Cardiac muscle cell (in vitro differentiated cells and primary cell): ENCODE results near the gene RESF1. TPM values are rescaled to one million over a fixed set of nuclear protein-coding genes. Genes with fewer than 3 reads are reported as not detected.

ENCODE experiments used
- DNase-seq, 2 donors: peaks; one replicate each; pipeline versions ENCODE4 v3.0.0 to v3.0.0-alpha.2; 2010 to 2017; ENCODE audit warnings: low read depth in 1 of 2, low spot score in 1 of 2
- H3K27ac ChIP-seq: fragments of 200-600 bp; sonication (generic); 2 replicates; pipeline ENCODE4 v1.5.1; 2016
- H3K27me3 ChIP-seq: fragments of 200-600 bp; sonication (generic); 2 replicates; pipeline ENCODE4 v1.6.0; 2016; ENCODE audit warnings: control low read depth
- H3K36me3 ChIP-seq: fragments of 200-600 bp; sonication (generic); 2 replicates; pipeline ENCODE4 v1.5.1; 2016; ENCODE audit warnings: control low read depth
- H3K4me1 ChIP-seq: fragments of 200-600 bp; sonication (generic); 2 replicates; pipeline ENCODE4 v1.8.1; 2017; ENCODE audit warnings: low read depth, mild to moderate bottlenecking, mixed run types
- H3K4me3 ChIP-seq: fragments of 200-600 bp; sonication (generic); 2 replicates; pipeline ENCODE4 v1.5.1; 2016; ENCODE audit warnings: mild to moderate bottlenecking
- H3K9me3 ChIP-seq: fragments of 200-600 bp; sonication (generic); 2 replicates; pipeline ENCODE4 v1.5.1; 2017; ENCODE audit warnings: low read depth, mild to moderate bottlenecking, control low read depth
- CTCF ChIP-seq: IDR thresholded peaks from 2 replicates; pipeline ENCODE4 v1.5.1; 2012; ENCODE audit warnings: low read depth, mild to moderate bottlenecking, low read length
- polyA plus RNA-seq: library from polyadenylated mRNA; unstranded; fragments of >200 nt; fragmentation: Nextera tagmentation; extraction: Ambion mirVana; gene quantifications from 2 replicates; pipeline ENCODE4 v1.2.1, GENCODE V29; 2016
- total RNA-seq: library from RNA; depleted of rRNA; stranded (reverse); fragments of >200 nt; gene quantifications from 2 replicates; pipeline ENCODE4 v1.2.3, GENCODE V29; 2016

RESF1 gene
- total and polyA plus RNA-seq, 2 experiments from 2014 or later, result 15.7 to 39.6 TPM

DNA sequence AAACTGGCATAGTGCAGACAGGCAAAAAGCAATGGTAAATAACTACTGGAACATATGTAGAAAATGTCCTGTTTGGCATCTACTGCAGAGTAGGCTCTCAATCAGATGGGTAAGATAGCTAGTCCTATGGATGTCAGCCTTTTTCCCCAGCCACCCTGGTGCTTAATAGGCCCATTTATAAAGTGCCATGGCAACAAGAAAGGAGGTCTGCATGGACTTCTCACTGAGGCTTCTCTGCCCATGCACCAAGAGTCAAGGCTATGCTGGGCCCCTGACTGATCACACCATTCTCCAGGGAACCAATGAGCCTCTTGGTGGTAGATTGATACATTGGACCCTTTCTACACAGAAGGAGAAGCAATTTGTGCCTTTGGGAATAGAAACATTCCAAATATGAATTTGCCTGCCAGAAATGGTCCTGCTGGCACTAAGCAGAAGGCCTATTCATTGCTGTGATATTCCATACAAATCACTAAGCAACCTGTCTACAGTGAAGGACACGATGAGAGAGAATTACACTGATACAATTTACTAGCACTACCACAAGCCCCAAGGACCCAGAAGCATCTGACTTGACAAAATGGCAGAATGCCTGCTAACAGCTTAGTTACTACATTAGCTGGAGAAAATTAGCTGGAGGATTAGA is 43.8 kb downstream of the RESF1 start:
- peaks cover 9% of the 10 kb centered on the region for H3K4me1 ChIP-seq
- H3K27ac ChIP-seq, result peak overlapping the region; percentile 26
- H3K27me3 ChIP-seq, result no peaks in the 10 kb centered on the region
- peak in 1 of 2 donors; percentile 61 for DNase-seq
- no peak for TF ChIP-seq CTCF
- H3K4me3 ChIP-seq, result no peak overlapping the region
- H3K9me3 ChIP-seq, result no peaks in the 10 kb centered on the region
- peaks cover 5% of the 10 kb centered on the region for H3K36me3 ChIP-seq

GRCh38 chr12:32003654-32004053 is 44.4 kb downstream of the RESF1 start:
- Histone ChIP-seq H3K27me3 (no peaks in the 10 kb centered on the region), H3K4me1 (peaks cover 9% of the 10 kb centered on the region), H3K4me3 (no peak overlapping the region), H3K9me3 (no peaks in the 10 kb centered on the region), H3K36me3 (peaks cover 1% of the 10 kb centered on the region), H3K27ac (peak overlapping the region; percentile 26)
- TF ChIP-seq CTCF, result no peak
- DNase-seq, result no peak

DNA sequence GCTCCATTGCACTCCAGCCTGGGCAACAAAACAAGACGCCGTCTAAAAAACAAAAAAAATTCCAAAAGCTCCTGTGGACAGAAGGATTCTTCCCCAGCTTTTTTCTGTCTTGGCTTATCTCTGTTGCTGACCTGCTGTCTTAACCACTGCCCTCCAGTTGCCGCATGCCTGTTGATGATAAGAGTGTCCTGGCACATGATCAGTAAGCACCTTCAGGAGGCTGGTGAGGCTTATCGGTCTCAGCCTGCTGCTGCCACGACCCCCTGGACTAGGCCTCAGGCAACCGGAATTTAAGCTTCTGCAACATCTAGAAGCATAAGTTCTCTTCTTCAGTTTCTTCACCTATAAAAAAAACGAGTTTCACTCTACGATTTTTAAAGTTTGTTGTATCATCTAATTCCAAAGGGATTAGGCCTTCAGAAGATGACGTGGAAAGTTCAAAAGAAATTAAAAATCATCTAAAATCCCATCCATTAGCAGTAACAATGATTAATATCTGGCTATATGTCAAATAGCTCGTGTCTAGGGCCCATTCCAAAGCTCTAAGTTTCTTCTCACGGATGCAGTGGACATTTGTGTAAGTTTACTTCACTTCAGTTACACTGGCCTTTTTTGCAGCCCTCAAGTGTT is 46.4 kb downstream of the RESF1 start:
- Histone ChIP-seq H3K9me3 (no peaks in the 10 kb centered on the region), H3K4me1 (peaks cover 9% of the 10 kb centered on the region), H3K27ac (peak overlapping the region; percentile 63), H3K4me3 (no peak overlapping the region), H3K27me3 (no peaks in the 10 kb centered on the region), H3K36me3 (no peaks in the 10 kb centered on the region)
- peak; percentile 42 to 53 for DNase-seq
- no peak for TF ChIP-seq CTCF

Other genes starting within 250 kb of the RESF1 start
- gene AMN1, start 230.4 kb upstream of the RESF1 start, total RNA-seq, result 9.7 and 11.7 TPM in 2 replicates
- 18.1 and 20.6 TPM in 2 replicates for gene AMN1, start 230.4 kb upstream of the RESF1 start, polyA plus RNA-seq
- gene BICD1, start 147.4 kb downstream of the RESF1 start, total RNA-seq, result 9.7 and 16.6 TPM in 2 replicates
- 13.3 and 26.6 TPM in 2 replicates for gene BICD1, start 147.4 kb downstream of the RESF1 start, polyA plus RNA-seq